GDM1 (cell line): Measurements from ENCODE around the gene CATSPER3.

Experiments used
- DNase-seq: peaks from one replicate; lab custom pipeline; 2025; lab: John Stamatoyannopoulos, UW

The CATSPER3 gene

GRCh38 chr5:135041145-135041587, 73.5 kb downstream of the CATSPER3 start:
- DNase-seq, result no peak

DNA sequence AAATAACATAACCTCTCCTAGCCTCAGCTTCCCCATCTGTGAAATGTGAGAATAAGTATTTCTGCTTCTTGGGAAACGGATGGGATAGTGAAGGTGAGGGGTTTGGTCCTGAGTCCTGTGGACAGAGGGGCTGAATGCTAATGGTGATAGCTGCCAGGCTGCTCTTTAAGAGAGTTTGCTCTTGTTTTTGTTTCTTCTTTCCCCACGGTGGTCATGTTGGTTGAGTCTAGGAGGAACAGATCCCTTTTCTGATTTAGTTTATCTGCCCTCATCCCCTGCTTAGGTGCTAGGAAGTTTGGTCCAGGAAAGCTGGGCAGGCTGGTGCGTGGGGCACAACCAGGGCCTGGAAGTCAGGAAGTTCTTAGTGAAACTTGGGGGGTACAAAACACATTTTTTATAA, 74.0 kb downstream of the CATSPER3 start:
- no peak for DNase-seq

GRCh38 chr5:135042595-135042994, 74.9 kb downstream of the CATSPER3 start:
- no peak for DNase-seq

DNA sequence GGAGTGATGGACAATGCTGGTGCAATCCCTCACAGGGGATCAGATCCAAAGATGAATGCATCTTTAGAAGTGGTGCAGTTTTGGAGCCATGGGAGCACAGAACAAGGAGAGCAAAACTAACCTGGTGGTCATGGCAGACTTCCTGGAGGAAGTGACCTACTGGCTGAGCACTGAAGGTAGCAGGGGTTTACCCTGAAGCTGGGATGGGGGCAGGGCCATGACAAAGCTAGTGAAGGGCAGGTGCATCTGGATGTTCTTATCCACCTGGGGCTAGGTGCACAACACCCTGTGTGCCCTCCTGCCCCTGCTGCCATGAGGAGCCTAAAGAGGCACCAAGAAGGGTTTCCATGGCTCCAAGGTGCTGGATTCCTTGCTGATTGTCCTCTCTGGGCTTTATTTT, 77.8 kb downstream of the CATSPER3 start:
- no peak for DNase-seq

DNA sequence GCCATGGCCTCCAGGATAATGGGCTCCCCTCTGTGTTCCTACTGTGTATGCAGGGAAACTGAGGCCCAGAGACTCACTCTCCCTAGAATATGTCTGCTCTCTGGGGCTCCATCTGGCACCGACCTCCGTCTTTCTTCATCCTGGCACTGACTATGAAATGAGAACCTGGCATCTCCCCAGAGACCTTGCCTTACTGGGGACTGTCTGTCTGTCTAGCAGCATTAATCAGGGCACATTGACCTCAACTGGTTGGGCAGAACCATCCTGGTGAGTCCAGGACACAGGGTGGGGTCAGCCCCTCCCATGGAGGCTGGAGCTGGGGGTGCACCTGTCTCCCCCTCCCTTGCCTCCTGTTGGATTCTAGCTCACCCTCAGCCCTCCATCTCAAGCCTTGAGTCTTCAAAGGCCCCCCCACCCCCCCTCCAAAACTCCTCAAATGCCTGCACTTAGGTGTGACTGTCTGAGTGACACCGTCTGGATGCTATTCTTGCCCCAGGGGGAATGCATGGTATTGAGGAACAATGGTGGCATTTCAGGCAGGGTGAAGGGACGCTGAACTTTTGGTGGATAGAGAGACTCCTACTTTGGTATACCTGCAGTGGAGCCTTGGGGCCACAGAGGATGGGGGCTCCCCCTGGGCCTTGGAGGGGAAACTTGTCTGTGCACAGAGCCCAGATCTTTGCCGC, 79.1 kb downstream of the CATSPER3 start:
- no peak for DNase-seq

- no peak for DNase-seq
These were observed 79.6 kb downstream of the CATSPER3 start for GRCh38 chr5:135047347-135047695.

GRCh38 chr5:135048286-135048685, 80.6 kb downstream of the CATSPER3 start:
- no peak for DNase-seq

DNA sequence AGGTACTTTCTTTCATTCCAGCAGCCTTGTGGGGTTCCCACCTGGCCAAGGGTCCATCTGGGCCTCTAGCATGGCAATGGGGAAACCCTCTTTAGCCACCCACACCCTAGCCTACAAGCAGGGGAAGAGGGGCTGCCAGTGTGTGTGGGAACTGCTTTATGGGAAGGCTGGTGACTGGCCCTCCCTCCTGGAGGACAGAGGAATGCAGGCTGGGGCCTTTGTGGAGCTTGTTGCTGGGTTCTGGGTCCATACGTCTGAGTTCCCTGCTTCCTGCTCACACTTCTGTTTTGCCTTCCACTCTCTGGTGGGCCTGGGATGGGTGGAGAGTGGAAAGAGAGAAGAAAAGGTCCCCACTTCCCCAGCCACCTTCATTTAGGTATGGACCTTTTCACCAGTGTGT, 81.2 kb downstream of the CATSPER3 start:
- DNase-seq, result no peak

GRCh38 chr5:135050244-135050767, 82.6 kb downstream of the CATSPER3 start:
- DNase-seq, result no peak

DNA sequence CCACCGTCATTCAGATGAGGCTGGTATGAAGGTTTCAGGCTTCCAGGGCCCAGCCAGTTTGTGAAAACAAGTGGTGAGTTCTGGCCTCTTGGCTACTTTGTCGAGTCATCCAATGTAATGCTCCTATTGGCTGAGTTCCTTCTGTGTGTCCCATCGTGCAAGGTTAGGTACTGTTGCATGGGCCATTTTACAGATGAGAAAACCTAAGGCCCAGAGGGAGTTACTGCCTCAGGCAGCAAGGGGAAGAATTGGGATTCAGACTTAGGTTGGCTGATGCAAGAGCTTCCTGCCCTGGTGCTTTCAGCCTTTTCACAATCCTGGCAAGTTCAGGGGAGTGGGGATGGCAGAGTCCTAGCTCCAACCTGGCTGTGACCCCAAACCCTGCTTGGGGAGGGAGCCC, 83.7 kb downstream of the CATSPER3 start:
- no peak for DNase-seq

GRCh38 chr5:135051872-135052271, 84.2 kb downstream of the CATSPER3 start:
- DNase-seq, result no peak

GRCh38 chr5:135052511-135053145, 84.9 kb downstream of the CATSPER3 start:
- DNase-seq, result no peak

GRCh38 chr5:135053278-135053677, 85.6 kb downstream of the CATSPER3 start:
- no peak for DNase-seq

- no peak for DNase-seq
These were observed 86.3 kb downstream of the CATSPER3 start for GRCh38 chr5:135053989-135054388.

- DNase-seq, result no peak
These were observed 86.8 kb downstream of the CATSPER3 start for GRCh38 chr5:135054546-135054945.

DNA sequence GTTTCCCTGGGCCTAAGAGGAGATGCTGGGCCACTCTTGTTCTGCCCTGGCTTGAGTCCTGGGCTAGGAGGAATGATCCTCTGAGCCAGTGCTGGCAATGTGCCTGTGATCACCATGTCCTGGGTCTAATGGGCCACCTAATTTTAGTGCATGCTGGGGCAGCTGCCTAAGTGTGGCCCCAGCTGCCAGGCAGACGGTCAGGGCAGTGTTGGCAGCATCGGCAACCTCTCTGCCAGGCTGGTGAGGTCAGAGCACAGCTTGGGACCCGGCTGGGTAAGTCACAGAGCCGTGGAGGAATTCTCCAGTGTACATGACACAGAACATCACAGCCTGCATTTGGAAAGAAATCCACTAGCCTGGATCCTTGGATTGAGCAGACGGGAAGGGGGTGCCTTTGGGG, 87.7 kb downstream of the CATSPER3 start:
- DNase-seq, result no peak

GRCh38 chr5:135056316-135057030, 88.8 kb downstream of the CATSPER3 start:
- DNase-seq, result no peak

- DNase-seq, result no peak
These were observed 89.5 kb downstream of the CATSPER3 start for GRCh38 chr5:135057233-135057632.

- DNase-seq, result no peak
These were observed 90.6 kb downstream of the CATSPER3 start for GRCh38 chr5:135058331-135058732.

DNA sequence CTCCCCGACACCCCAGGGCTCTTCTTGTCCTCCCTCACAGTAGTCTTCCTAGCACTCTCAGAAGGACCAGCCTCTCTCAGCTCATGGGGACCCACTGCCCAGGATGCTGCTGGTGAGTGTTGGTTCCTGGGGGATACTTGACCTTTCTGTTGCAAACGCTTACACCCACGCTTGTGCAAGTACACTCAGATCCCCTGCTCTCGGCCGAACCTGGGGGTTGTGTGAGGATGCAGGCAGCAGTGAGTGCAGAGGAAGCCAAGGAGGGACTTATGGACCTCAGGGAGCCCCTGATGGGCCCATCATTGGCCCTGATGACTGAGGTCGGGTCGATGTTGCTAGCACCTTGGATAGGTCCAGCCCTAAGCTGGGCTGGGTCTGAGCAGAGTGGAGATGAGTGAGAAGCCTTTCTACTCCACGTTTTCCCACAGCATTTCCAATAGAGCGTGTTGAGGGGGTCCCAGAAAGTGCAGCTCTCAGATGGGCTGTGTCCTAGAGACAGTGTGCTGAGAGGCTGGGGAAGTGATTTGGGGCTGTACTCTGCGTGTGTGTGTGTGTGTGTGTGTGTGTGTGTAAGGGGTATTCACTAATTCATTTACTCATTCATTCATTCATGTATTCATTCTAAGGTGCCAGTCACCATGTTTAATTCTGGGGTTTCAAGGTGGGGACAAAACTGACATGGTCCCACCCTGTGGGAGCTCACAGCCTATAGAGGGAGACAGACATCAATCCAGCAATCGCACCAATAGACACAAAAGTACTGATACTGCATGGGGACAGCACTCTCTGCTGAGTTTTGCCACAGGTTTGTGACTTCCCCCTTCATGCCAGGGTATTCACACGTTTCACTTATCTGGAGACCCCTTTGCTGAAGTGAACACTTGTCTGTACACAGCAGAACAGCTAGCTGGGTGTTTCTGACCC, 91.6 kb downstream of the CATSPER3 start:
- no peak for DNase-seq

DNA sequence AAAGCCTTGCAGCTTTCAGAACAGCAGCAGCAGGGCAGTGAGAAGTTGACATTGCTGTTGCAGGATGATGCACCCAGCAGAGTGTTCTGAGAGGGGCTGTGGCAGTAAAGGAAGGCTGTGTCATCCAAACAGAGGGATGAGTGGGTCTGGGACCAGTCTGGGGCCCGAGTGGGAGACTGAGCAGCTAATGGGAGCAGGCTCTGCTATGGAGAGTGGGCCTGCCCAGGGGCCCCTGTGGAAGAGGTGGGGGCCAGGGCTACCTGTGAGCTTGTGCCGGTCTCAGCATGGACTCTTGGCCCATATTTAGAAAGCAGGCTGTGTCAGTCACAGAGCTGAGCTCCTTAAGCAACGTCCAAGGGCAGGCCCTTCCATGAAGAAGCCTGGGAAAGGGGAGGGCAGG, 92.3 kb downstream of the CATSPER3 start:
- DNase-seq, result no peak

DNA sequence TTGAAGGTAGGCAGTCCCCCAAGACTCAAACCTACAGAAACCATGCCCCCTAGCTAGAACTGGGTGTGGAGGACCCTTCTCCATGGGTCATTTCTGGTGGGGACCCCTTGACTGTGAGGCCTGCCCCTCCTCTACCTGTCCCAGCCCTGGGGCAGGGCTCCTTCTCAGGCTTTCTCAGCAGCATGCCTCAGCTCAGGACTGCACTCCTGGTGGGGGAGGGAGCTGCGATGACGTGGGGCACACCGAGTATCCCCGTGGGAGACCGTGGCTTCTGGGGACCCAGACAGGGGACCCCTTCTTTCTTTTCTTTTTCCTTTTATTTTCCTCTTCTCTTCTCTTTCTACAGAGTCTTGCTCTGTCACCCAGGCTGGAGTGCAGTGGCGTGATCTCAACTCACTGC, 93.3 kb downstream of the CATSPER3 start:
- no peak for DNase-seq
